PC-3 (cell line): Measurements from ENCODE around the gene NAIF1. TPM values are rescaled to one million over a fixed set of nuclear protein-coding genes. Genes with fewer than 3 reads are reported as not detected.

Experiments
- ATAC-seq: fragments of 200-7000 bp; cut with Tn5 transposase; 2 replicates; pipeline ENCODE4 v1.9.1; 2020; ENCODE audit warnings: mild to moderate bottlenecking, moderate library complexity
- BruUV-seq: library from RNA; stranded (reverse); fragments of 400-500 nt; replicated peaks from 2 replicates; lab custom pipeline; 2021; lab: Mats Ljungman, UMichigan
- CTCF ChIA-PET: fragments of 300-600 bp; sonication (Branson Sonifier 250); formaldehyde crosslinking; loops from one replicate; lab custom pipeline; 2022; ENCODE audit warnings: antibody characterized with exemption; lab: Charles Lee
- POLR2A ChIA-PET: fragments of 300-600 bp; sonication (Branson Sonifier 250); formaldehyde crosslinking; loops from one replicate; lab custom pipeline; 2022; ENCODE audit warnings: antibody characterized with exemption; ENCODE audit not compliant: unreplicated experiment; lab: Charles Lee
- DNase-seq: peaks from one replicate; pipeline ENCODE4 v3.0.0-alpha.2; 2015
- H2AFZ ChIP-seq: fragments of 300-600 bp; sonication (generic); 2 replicates; pipeline ENCODE4 v1.6.0; 2016; ENCODE audit warnings: antibody characterized with exemption, low read length
- H3F3A ChIP-seq: fragments of 300-600 bp; sonication (generic); one replicate; pipeline ENCODE4 v1.6.0; 2017; ENCODE audit warnings: antibody characterized with exemption, low read length, control low read depth, mild to moderate bottlenecking; ENCODE audit not compliant: unreplicated experiment
- H3K27ac ChIP-seq: fragments of 300-600 bp; sonication (generic); 2 replicates; pipeline ENCODE4 v1.5.1; 2016; ENCODE audit warnings: mild to moderate bottlenecking, low read length
- H3K27me3 ChIP-seq: fragments of 300-600 bp; sonication (generic); 2 replicates; pipeline ENCODE4 v1.6.1; 2016; ENCODE audit warnings: low read length, mixed read lengths
- H3K36me3 ChIP-seq: fragments of 300-600 bp; sonication (generic); 2 replicates; pipeline ENCODE4 v1.6.1; 2016; ENCODE audit warnings: low read depth, mixed run types, low read length, mixed read lengths
- H3K4me1 ChIP-seq: fragments of 300-600 bp; sonication (generic); 2 replicates; pipeline ENCODE4 v1.5.1; 2016; ENCODE audit warnings: low read length; ENCODE audit not compliant: insufficient read depth
- H3K4me2 ChIP-seq: fragments of 300-600 bp; sonication (generic); 2 replicates; pipeline ENCODE4 v1.6.0; 2016; ENCODE audit warnings: low read length
- H3K4me3 ChIP-seq: fragments of 300-600 bp; sonication (generic); 2 replicates; pipeline ENCODE4 v1.5.1; 2016; ENCODE audit warnings: mild to moderate bottlenecking, low read length, mixed read lengths
- H3K79me2 ChIP-seq: fragments of 300-600 bp; sonication (generic); 2 replicates; pipeline ENCODE4 v1.6.1; 2017; ENCODE audit warnings: low read length, mixed read lengths
- H3K9ac ChIP-seq: fragments of 300-600 bp; sonication (generic); 2 replicates; pipeline ENCODE4 v1.6.0; 2016; ENCODE audit warnings: mild to moderate bottlenecking, low read length
- H3K9me2 ChIP-seq: fragments of 300-600 bp; sonication (generic); replicated peaks from 2 replicates; pipeline ENCODE4 v1.6.1; 2016; ENCODE audit warnings: mixed run types, low read length, mixed read lengths
- H3K9me3 ChIP-seq: fragments of 300-600 bp; sonication (generic); 2 replicates; pipeline ENCODE4 v1.6.1; 2016; ENCODE audit warnings: low read length, mixed read lengths
- H4K20me1 ChIP-seq: fragments of 300-600 bp; sonication (generic); 2 replicates; pipeline ENCODE4 v1.6.1; 2016; ENCODE audit warnings: low read length, mixed read lengths
- EZH2 ChIP-seq: fragments of 300-600 bp; sonication (generic); IDR thresholded peaks from one replicate; pipeline ENCODE4 v1.6.1; 2017; ENCODE audit warnings: antibody characterized with exemption, mild to moderate bottlenecking, low read length; ENCODE audit not compliant: unreplicated experiment
- EZH2phosphoT487 ChIP-seq: fragments of 300-600 bp; sonication (generic); IDR thresholded peaks from 2 replicates; pipeline ENCODE4 v1.6.1; 2018; ENCODE audit warnings: mild to moderate bottlenecking, antibody characterized with exemption, low read length, borderline replicate concordance
- intact Hi-C: fragments of 100-400 bp; cut with micrococcal nuclease; formaldehyde crosslinking; loops from 2 replicates; pipeline ENCODE4 v1.9.0; 2023
- total RNA-seq: library from RNA; depleted of rRNA; stranded (reverse); fragments of >200 nt; gene quantifications from 2 replicates; pipeline ENCODE4 v1.2.3, GENCODE V29; 2014
- TF ChIP-seq, protein P1 (sequence below): fragments of 300-600 bp; sonication (generic); conservative IDR thresholded peaks from 2 replicates; pipeline ENCODE4 v1.5.1; 2017; ENCODE audit warnings: antibody characterized with exemption, low read depth, mild to moderate bottlenecking, low read length

The NAIF1 gene
- total RNA-seq, 1 experiment from 2014 or later, result 8.4 TPM

DNA sequence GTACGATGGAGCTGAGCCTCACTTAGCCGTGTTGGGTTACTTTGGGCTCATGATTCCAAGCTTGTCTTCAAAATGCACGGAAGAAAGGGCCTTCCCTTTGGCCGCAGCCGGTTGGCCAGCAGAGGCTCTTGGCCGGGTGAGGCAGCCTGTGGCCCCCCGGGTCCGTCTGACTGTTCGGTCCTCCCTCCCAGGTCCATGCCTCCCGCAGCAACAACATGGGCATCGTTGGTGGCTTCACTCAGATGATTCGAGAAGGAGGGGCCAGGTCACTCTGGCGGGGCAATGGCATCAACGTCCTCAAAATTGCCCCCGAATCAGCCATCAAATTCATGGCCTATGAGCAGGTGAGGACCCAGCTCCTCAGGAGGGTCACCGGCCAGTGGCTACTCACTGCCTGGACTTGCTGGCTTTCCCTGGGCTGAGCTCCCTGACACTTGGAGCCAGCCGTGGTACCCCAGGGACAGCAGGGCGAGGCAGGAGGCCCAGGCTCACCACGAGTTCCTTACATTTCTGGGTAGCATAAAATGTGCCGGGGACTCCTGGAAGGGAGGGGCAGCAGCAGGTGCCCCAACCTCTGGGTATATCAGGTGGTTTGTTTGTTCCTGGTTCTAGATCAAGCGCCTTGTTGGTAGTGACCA, 38.5 kb upstream of the NAIF1 start:
- CTCF ChIA-PET, result interaction anchor here (0.6 kb wide), 1 partner anchor 68 kb away, joined by 5 read pairs; no protein-coding TSS in a partner anchor
- H3K4me1 ChIP-seq, result no peaks in the 10 kb centered on the region
- H3K79me2 ChIP-seq, result peaks cover 5% of the 10 kb centered on the region
- no TSS peak for BruUV-seq
- H3K36me3 ChIP-seq, result peaks cover 25% of the 10 kb centered on the region; the same call in 1 of the 2 replicates
- H4K20me1 ChIP-seq, result 0 out of 2 replicates have a peak, but pooled peaks cover 3% of the 10 kb centered on the region
- no peaks in the 10 kb centered on the region for H3K9me3 ChIP-seq
- H3K27ac ChIP-seq, result no peak overlapping the region
- no peaks in the 10 kb centered on the region for H3F3A ChIP-seq
- no peak overlapping the region for H3K4me3 ChIP-seq
- H3K9ac ChIP-seq, result no peak overlapping the region
- no peak overlapping the region for H2AFZ ChIP-seq
- H3K4me2 ChIP-seq, result no peak overlapping the region
- H3K9me2 ChIP-seq, result no peaks in the 10 kb centered on the region
- TF ChIP-seq EZH2, result no peak
- TF ChIP-seq EZH2phosphoT487, result no peak
- TF ChIP-seq, protein P1, sequence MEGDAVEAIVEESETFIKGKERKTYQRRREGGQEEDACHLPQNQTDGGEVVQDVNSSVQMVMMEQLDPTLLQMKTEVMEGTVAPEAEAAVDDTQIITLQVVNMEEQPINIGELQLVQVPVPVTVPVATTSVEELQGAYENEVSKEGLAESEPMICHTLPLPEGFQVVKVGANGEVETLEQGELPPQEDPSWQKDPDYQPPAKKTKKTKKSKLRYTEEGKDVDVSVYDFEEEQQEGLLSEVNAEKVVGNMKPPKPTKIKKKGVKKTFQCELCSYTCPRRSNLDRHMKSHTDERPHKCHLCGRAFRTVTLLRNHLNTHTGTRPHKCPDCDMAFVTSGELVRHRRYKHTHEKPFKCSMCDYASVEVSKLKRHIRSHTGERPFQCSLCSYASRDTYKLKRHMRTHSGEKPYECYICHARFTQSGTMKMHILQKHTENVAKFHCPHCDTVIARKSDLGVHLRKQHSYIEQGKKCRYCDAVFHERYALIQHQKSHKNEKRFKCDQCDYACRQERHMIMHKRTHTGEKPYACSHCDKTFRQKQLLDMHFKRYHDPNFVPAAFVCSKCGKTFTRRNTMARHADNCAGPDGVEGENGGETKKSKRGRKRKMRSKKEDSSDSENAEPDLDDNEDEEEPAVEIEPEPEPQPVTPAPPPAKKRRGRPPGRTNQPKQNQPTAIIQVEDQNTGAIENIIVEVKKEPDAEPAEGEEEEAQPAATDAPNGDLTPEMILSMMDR, result no peak
- DNase-seq (no peak), ATAC-seq (no peak)
- intact Hi-C loops, result no loop called here
- POLR2A ChIA-PET, result interaction anchor here (0.5 to 0.6 kb wide), 2 partner anchors 35 to 55 kb away, joined by 3 to 4 read pairs; no protein-coding TSS in a partner anchor
- H3K27me3 ChIP-seq, result no peaks in the 10 kb centered on the region

GRCh38 chr9:128104171-128104618, 37.1 kb upstream of the NAIF1 start:
- Histone ChIP-seq H3K4me2 (no peak overlapping the region), H3K27ac (no peak overlapping the region), H2AFZ (no peak overlapping the region), H3K36me3 (peaks cover 25% of the 10 kb centered on the region; the same call in 1 of the 2 replicates), H3K27me3 (no peaks in the 10 kb centered on the region), H3K9me2 (no peaks in the 10 kb centered on the region), H3K9ac (no peak overlapping the region), H3K79me2 (peaks cover 20% of the 10 kb centered on the region), H3F3A (no peaks in the 10 kb centered on the region), H3K9me3 (no peaks in the 10 kb centered on the region), H3K4me1 (peaks cover 9% of the 10 kb centered on the region), H3K4me3 (no peak overlapping the region), H4K20me1 (peaks cover 17% of the 10 kb centered on the region)
- ChIA-PET POLR2A (no interaction called here), CTCF (no interaction called here)
- no peak for TF ChIP-seq EZH2
- intact Hi-C loops, result no loop called here
- no TSS peak for BruUV-seq
- ATAC-seq (no peak), DNase-seq (no peak)

- no peak overlapping the region for H3K4me3 ChIP-seq
- CTCF ChIA-PET, result no interaction called here
- no peak for ATAC-seq
Measured at GRCh38 chr9:128103589-128103962, 36.5 kb upstream of the NAIF1 start.

More at GRCh38 chr9:128103589-128103962, 36.5 kb upstream of the NAIF1 start:
- H3K4me1 ChIP-seq, result peaks cover 15% of the 10 kb centered on the region
- no peak overlapping the region for H3K27ac ChIP-seq
- no peak for DNase-seq
- POLR2A ChIA-PET, result no interaction called here
- TF ChIP-seq, protein P1, result peak; percentile 51
- no peak for TF ChIP-seq EZH2
- no peak for TF ChIP-seq EZH2phosphoT487
- H3K9me3 ChIP-seq, result no peaks in the 10 kb centered on the region
- H2AFZ ChIP-seq, result no peak overlapping the region
- no TSS peak for BruUV-seq
- peaks cover 26% of the 10 kb centered on the region for H3K79me2 ChIP-seq
- no peaks in the 10 kb centered on the region for H3K9me2 ChIP-seq
- H3K27me3 ChIP-seq, result no peaks in the 10 kb centered on the region
- intact Hi-C loops, result no loop called here
- H3F3A ChIP-seq, result no peaks in the 10 kb centered on the region
- H3K36me3 ChIP-seq, result peaks cover 25% of the 10 kb centered on the region; the same call in 1 of the 2 replicates
- peaks cover 19% of the 10 kb centered on the region for H4K20me1 ChIP-seq
- no peak overlapping the region for H3K4me2 ChIP-seq
- no peak overlapping the region for H3K9ac ChIP-seq
